ENCODE results near the gene DCUN1D3. TPM values are rescaled to one million over a fixed set of nuclear protein-coding genes. Genes with fewer than 3 reads are reported as not detected.

The DCUN1D3 gene
- polyA plus RNA-seq, 2 of the 4 experiments (the other 2 are of a cell fraction), result 5.2 to 7.2 TPM

- H3K4me1 ChIP-seq, result no peaks in the 10 kb centered on the region
- H3K4me2 ChIP-seq, result no peak overlapping the region
- H3K4me3 ChIP-seq, result no peak overlapping the region
- TF ChIP-seq REST (IDR thresholded peaks at IDR 0.05) (no peak), HEYL (CRISPR knock-in tag; IDR thresholded peaks at IDR 0.05) (no peak), PHF8 (IDR thresholded peaks at IDR 0.05; ENCODE audit: borderline replicate concordance, low read depth) (no peak), FOSL2 (IDR thresholded peaks at IDR 0.05) (no peak), FOSL2 (CRISPR knock-in tag; IDR thresholded peaks at IDR 0.05) (no peak), ELK1 (IDR thresholded peaks at IDR 0.05; ENCODE audit: low read depth, low read length) (no peak)
- CTCF ChIA-PET, result interaction anchor here (0.8 to 2.0 kb wide), 5 partner anchors 9 to 18 kb away, joined by 3 to 5 read pairs (median 3); no protein-coding TSS in a partner anchor
- ATAC-seq (no peak), FAIRE-seq (no peak), DNase-seq (ENCODE audit: low read depth in 1 of 2, low spot score in 1 of 2) (no peak)
- H3K9me3 ChIP-seq, result 0 out of 3 replicates have a peak, but pooled peaks cover 3% of the 10 kb centered on the region
- H3K27ac ChIP-seq, result no peak overlapping the region
- POLR2A ChIA-PET, result no interaction called here
- WGBS (ENCODE audit: missing lambda C conversion rate), result 65% methylated on average over 2 of the region's 2 CpGs
These were observed 67.1 kb downstream of the DCUN1D3 start for GRCh38 chr16:20833086-20833485.

- Histone ChIP-seq H3K4me3 (no peak overlapping the region), H3K9me3 (no peaks in the 10 kb centered on the region), H3K27ac (no peak overlapping the region), H3K4me2 (no peak overlapping the region), H3K4me1 (no peaks in the 10 kb centered on the region)
- FAIRE-seq (no peak), DNase-seq (ENCODE audit: low read depth in 1 of 2, low spot score in 1 of 2) (no peak), ATAC-seq (no peak)
- ChIA-PET CTCF (interaction anchor here (0.7 kb wide), 1 partner anchor 19 kb away, joined by 3 read pairs; no protein-coding TSS in a partner anchor), POLR2A (no interaction called here)
- TF ChIP-seq RCOR1 (IDR thresholded peaks at IDR 0.05; ENCODE audit: low read depth, low read length) (no peak), HDAC2 (IDR thresholded peaks at IDR 0.05) (no peak), REST (IDR thresholded peaks at IDR 0.05) (no peak), CBX8 (IDR thresholded peaks at IDR 0.05) (no peak)
- WGBS (ENCODE audit: missing lambda C conversion rate), result 74% methylated on average over 1 of the region's 1 CpG
These were observed 69.8 kb downstream of the DCUN1D3 start for GRCh38 chr16:20830372-20830771.

GRCh38 chr16:20829536-20829935 lies 70.6 kb downstream of the DCUN1D3 start:
- TF ChIP-seq TP53 (CRISPR knock-in tag; IDR thresholded peaks at IDR 0.05) (no peak), NR3C1 (IDR thresholded peaks at IDR 0.05) (no peak), SMC3 (IDR thresholded peaks at IDR 0.05) (no peak), ZNF302 (CRISPR knock-in tag; IDR thresholded peaks at IDR 0.05) (no peak), HOXB5 (CRISPR knock-in tag; IDR thresholded peaks at IDR 0.05) (no peak), KDM5A (IDR thresholded peaks at IDR 0.05) (no peak), TFCP2L1 (CRISPR knock-in tag; IDR thresholded peaks at IDR 0.05) (no peak), JUN (IDR thresholded peaks at IDR 0.05) (no peak)
- no peak for FAIRE-seq
- no peak overlapping the region for H3K4me2 ChIP-seq
- no peak overlapping the region for H3K27ac ChIP-seq
- WGBS (ENCODE audit: missing lambda C conversion rate), result 56% methylated on average over 1 of the region's 1 CpG
- no peak for ATAC-seq
- CTCF ChIA-PET, result no interaction called here
- H3K9me3 ChIP-seq, result no peaks in the 10 kb centered on the region
- no peaks in the 10 kb centered on the region for H3K4me1 ChIP-seq
- POLR2A ChIA-PET, result no interaction called here
- H3K4me3 ChIP-seq, result no peak overlapping the region
- no peak for DNase-seq (ENCODE audit: low read depth in 1 of 2, low spot score in 1 of 2)
